ENCODE measurements around the gene FES.
"Not testable (repeated sequence)": the region's sequence is repeated elsewhere in the genome, so short reads cannot be mapped to it uniquely, and the experiment has no call there.

Gene FES

DNA sequence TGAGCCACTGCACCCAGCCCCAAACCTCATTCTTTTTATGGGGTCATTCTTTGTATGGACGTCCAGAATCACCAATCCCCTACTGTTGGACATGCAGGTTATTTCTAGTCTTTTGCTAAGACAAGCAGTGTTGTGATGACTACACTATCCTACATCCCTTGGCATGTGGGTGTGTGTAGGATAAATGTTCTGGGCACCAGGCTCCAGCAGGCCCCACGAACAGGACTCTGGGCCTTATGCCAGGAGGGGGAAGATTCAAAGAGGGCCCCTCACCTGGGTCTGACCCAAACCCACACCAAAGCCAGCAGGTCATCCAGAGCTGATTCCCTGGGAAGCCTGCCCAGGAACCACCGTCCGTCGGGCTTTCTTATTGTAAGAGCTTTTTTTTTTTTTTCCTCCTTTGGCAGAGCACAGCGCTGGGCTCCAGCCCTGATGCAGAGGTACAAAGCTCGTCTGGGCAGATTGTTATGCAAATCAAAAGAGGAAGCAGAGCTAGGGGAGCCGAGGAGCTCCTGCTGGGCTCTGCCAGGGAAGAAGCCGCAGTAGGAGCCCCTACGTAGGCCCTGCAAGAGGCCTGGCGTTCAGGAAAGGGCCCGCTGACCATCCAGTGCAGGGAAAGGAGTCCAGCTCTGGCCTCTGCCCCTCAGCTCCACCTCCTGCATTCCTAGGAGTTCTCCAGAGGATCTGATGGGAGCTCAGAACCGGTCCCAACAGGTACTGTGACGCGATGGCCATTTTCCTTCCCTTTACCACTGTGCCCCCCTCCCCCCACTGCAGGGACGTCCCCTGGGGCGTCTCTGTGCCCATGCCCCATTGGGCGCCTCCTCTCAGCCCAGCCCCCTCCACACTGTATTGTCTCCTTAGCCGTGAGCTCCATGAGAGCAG is 44.9 kb upstream of the FES start:
- H3K4me3 ChIP-seq (ENCODE audit: low read depth, low read length) = peak overlapping the region; percentile 28
- TF ChIP-seq, protein P1, sequence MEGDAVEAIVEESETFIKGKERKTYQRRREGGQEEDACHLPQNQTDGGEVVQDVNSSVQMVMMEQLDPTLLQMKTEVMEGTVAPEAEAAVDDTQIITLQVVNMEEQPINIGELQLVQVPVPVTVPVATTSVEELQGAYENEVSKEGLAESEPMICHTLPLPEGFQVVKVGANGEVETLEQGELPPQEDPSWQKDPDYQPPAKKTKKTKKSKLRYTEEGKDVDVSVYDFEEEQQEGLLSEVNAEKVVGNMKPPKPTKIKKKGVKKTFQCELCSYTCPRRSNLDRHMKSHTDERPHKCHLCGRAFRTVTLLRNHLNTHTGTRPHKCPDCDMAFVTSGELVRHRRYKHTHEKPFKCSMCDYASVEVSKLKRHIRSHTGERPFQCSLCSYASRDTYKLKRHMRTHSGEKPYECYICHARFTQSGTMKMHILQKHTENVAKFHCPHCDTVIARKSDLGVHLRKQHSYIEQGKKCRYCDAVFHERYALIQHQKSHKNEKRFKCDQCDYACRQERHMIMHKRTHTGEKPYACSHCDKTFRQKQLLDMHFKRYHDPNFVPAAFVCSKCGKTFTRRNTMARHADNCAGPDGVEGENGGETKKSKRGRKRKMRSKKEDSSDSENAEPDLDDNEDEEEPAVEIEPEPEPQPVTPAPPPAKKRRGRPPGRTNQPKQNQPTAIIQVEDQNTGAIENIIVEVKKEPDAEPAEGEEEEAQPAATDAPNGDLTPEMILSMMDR (IDR thresholded peaks at IDR 0.05; ENCODE audit: control insufficient read depth, extremely low read depth, insufficient read depth) = no peak
- peak; percentile 49 for DNase-seq (ENCODE audit: low read depth)

DNA sequence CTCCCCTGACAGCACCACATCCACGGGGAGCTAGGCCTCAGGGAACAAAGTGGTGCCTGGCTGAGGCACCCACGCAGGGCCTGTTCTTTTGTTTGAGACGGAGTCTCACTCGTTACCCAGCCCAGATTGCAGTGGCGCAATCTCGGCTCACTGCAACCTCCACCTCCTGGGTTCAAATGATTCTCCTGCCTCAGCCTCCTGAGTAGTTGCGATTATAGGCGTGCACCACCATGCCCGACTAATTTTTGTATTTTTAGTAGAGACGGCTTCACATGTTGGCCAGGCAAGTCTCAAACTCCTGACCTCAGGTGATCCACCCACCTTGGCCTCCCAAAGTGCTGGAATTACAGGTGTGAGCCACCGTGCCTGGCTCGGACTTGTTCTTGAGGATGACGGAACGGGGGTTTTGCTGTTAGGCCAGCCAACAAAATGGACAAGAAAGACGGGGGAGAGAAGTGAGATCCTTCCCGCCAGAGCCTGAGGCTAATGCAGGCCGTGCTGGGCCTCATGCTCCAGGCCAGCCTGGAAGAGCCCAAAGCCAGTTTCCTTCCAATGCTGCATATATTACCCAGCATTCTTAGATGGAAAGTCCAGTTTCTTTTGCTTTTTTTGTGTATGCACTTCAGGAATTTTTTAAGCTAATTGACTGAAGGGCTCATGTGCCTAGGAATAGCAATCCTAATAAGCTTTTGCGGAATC is 44.0 kb upstream of the FES start:
- no peak for DNase-seq (ENCODE audit: low read depth)
- H3K4me3 ChIP-seq (ENCODE audit: low read depth, low read length) = no peak overlapping the region
- TF ChIP-seq, protein P1 (IDR thresholded peaks at IDR 0.05; ENCODE audit: control insufficient read depth, extremely low read depth, insufficient read depth) = no peak

DNA sequence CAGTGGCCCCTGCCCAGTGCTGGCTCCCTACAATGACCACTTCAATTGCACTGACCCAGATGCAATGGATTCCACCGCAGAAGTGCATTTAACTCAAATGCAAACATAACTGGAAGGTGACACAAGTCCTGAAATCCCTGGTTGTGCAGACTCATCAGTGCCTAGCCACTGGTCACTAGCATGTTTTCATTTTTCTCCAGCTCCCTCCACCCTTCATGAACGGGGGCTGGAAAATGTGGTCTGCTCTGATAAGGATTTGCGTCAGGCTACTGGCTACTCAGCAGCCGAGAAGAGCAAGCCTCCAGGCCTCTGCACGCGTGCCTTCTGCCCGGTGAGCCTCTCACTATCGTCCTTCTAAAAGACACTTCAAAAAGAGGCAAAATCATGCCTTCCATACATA is 43.4 kb upstream of the FES start:
- TF ChIP-seq, protein P1 (IDR thresholded peaks at IDR 0.05; ENCODE audit: control insufficient read depth, extremely low read depth, insufficient read depth) = no peak
- DNase-seq (ENCODE audit: low read depth) = no peak
- no peak overlapping the region for H3K4me3 ChIP-seq (ENCODE audit: low read depth, low read length)

DNA sequence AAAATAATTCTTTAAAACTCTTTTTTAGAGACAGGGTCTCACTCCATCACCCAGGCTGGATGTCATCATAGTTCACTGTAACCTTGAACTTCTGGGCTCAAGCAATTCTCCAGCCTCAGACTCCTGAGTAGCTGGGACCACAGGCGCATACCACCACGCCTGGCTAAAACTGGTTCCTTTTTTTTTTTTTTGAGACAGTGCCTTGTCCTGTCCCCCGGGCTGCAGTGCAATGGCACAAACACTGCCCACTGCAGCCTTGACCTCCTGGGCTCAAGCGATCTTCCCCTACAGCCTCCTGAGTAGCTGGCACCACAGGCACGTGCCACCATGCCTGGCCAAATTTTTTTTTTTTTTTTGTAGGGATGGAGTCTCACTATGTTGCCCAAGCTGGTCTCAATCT is 39.6 kb upstream of the FES start:
- H3K4me3 ChIP-seq (ENCODE audit: low read depth, low read length) = no peak overlapping the region
- no peak for DNase-seq (ENCODE audit: low read depth)
- TF ChIP-seq, protein P1 (IDR thresholded peaks at IDR 0.05; ENCODE audit: control insufficient read depth, extremely low read depth, insufficient read depth) = no peak

DNA sequence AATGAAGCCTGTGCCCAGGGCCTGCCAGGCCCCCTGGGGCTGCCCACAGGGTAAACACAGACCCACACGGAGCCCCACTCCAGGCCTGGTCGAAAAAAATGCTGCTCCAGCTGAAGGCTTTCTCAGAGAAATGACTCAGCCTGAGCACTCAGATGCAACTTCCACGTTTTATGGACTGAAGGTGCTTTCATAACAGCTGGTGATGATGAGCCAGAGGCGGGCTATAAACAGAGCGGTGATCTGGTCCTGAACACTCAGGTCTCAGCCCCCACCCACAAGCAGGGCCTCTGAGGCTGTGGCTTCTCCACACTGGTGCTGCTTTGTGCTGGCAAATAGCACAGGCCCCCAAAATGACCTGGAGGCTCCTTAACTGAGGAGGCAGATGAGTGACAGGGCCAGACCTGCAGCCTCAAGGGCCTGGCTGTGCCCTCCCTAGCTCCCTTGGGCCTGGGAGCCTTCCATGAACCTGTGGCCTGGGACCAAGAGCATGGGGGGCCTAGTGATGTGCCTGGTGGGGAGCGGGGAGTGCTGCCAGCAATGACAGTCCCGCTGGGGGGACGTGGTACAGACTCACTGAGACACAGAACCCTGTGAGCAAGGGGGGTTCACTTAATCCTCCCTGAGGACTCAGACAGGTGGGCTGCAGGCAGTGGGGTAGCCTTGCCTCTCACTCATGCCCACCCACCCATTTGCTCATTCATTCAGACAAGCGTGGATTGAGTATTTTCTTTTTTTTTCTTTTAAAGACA is 38.9 kb upstream of the FES start:
- no peak overlapping the region for H3K4me3 ChIP-seq (ENCODE audit: low read depth, low read length)
- DNase-seq (ENCODE audit: low read depth) = no peak
- TF ChIP-seq, protein P1 (IDR thresholded peaks at IDR 0.05; ENCODE audit: control insufficient read depth, extremely low read depth, insufficient read depth) = no peak

DNA sequence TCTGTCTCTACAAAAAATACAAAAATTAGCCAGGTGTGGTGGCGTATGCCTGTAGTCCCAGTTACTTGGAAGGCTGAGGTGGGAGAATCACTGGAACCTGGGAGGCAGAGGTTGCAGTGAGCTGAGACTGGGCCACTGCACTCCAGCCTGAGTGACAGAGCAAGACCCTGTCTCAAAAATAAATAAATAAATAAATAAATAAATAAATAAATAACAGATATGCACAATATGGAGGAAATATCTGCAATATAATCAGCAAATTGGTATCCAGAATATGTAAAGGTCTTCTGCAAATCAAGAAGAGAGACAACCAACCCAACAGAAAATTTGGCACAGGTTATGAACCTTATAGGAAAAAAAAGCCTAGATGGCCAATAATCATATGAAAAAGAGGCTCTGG is 34.9 kb upstream of the FES start:
- DNase-seq (ENCODE audit: low read depth); H3K4me3 ChIP-seq (ENCODE audit: low read depth, low read length): not testable (repeated sequence)

DNA sequence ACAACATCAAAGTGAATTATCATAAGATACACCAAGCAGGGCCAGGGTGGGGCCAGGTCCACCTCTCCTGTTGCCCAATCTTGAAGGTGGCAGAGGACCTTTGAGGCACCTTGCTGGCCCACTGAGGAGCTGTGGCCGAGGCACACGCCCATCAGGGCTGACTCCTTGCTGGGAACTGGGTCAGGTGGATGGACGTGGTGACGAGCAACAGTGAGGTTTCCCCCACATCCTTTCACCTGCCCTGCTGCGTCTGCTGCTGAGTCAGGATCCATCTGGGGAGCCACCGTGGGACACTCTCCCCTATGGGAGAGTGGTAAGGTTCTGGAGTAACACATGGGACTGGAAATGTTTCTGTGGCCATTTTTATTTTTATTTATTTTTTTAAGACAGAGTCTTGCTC is 33.2 kb upstream of the FES start:
- TF ChIP-seq, protein P1 (IDR thresholded peaks at IDR 0.05; ENCODE audit: control insufficient read depth, extremely low read depth, insufficient read depth) = no peak
- DNase-seq (ENCODE audit: low read depth) = no peak
- no peak overlapping the region for H3K4me3 ChIP-seq (ENCODE audit: low read depth, low read length)

Measured in LNCaP clone FGC (cell line).